Measurements from ENCODE around the gene CD151. TPM values are rescaled to one million over a fixed set of nuclear protein-coding genes. Genes with fewer than 3 reads are reported as not detected.

Gene CD151
- total and polyA plus RNA-seq, 3 experiments from 2014 or later: 19.6 to 65.5 (median 61.2) TPM

DNA sequence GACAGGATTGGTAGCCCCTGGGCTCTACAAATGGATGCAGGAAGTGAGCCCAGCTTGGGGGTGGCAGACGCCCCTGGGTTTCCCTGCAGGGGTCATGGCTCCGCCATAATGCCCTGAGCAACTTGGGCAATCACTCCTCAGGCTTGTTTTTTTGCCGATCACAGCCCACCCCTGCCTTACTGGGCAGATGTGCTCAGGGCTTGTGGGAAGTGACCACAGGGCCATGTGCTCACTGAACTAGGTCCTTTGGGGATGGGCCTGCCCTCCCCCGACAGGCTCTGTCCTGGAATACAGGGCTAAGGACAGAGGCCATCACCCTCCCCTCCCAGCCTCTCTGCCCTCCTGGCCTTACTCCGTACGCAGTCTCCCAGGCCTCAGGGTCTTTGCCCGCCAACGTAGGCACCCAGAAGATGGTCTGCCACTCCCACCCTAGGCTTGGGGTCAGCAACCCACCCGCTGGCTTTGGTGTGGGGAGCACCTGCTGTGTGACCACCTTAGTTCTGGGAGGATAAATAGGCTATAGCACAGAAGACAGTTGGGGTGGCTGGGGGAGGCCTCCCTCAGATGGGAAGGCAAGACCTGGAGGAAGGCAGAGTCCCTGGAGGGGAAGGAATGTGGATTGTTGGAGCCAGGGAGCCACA, 19.2 kb upstream of the CD151 start:
- H3K4me3 Mint-ChIP-seq: peak overlapping the region in 1 of 7 donors; percentile 67
- Histone ChIP-seq H3K9me3 (ENCODE audit: low read length) (no peaks in the 10 kb centered on the region), H3K36me3 (ENCODE audit: insufficient read depth, low read length) (peaks cover 20% of the 10 kb centered on the region), H3K27ac (ENCODE audit: low read depth, low read length) (no peak overlapping the region), H3K4me3 (ENCODE audit: low read length) (no peak overlapping the region), H3K4me1 (ENCODE audit: insufficient read depth, low read length) (peaks cover 23% of the 10 kb centered on the region), H3K27me3 (ENCODE audit: insufficient read depth, low read length, poor library complexity, severe bottlenecking) (no peaks in the 10 kb centered on the region)
- H3K4me1 Mint-ChIP-seq: peaks cover 25 to 37% (median 25%) of the 10 kb centered on the region in 3 donors
- no peak for DNase-seq
- POLR2A ChIA-PET: no interaction called here
- H3K27ac Mint-ChIP-seq: peak overlapping the region in 1 of 8 donors; percentile 50
- CTCF ChIA-PET: no interaction called here
- H3K9me3 Mint-ChIP-seq: no peaks in the 10 kb centered on the region
- peaks cover 0 to 38% (median 2%) of the 10 kb centered on the region in 3 donors for H3K36me3 Mint-ChIP-seq
- no peaks in the 10 kb centered on the region for H3K27me3 Mint-ChIP-seq

- H3K4me3 Mint-ChIP-seq: peak overlapping the region in 1 of 7 donors; percentile 48
- POLR2A ChIA-PET: no interaction called here
Measured at GRCh38 chr11:815675-816432, 16.9 kb upstream of the CD151 start.

GRCh38 chr11:816433-816779, 16.3 kb upstream of the CD151 start:
- Histone ChIP-seq H3K4me3 (ENCODE audit: low read length) (no peak overlapping the region), H3K36me3 (ENCODE audit: insufficient read depth, low read length) (peaks cover 17% of the 10 kb centered on the region), H3K27me3 (ENCODE audit: insufficient read depth, low read length, poor library complexity, severe bottlenecking) (no peaks in the 10 kb centered on the region), H3K4me1 (ENCODE audit: insufficient read depth, low read length) (peaks cover 23% of the 10 kb centered on the region), H3K9me3 (ENCODE audit: low read length) (no peaks in the 10 kb centered on the region), H3K27ac (ENCODE audit: low read depth, low read length) (no peak overlapping the region)
- CTCF ChIA-PET: no interaction called here
- no peak overlapping the region for H3K27ac Mint-ChIP-seq
- H3K27me3 Mint-ChIP-seq: no peaks in the 10 kb centered on the region
- no peak for DNase-seq
- H3K4me1 Mint-ChIP-seq: peaks cover 13 to 28% (median 15%) of the 10 kb centered on the region in 3 donors
- POLR2A ChIA-PET: no interaction called here
- peaks cover 0 to 30% (median 0%) of the 10 kb centered on the region in 3 donors for H3K36me3 Mint-ChIP-seq
- H3K9me3 Mint-ChIP-seq: no peaks in the 10 kb centered on the region
- H3K4me3 Mint-ChIP-seq: peak overlapping the region in 1 of 7 donors; percentile 48

More at GRCh38 chr11:815675-816432, 16.9 kb upstream of the CD151 start:
- Mint-ChIP-seq H3K27ac (no peak overlapping the region), H3K9me3 (no peaks in the 10 kb centered on the region), H3K27me3 (no peaks in the 10 kb centered on the region), H3K4me1 (peaks cover 14 to 29% (median 17%) of the 10 kb centered on the region in 3 donors), H3K36me3 (peaks cover 0 to 32% (median 2%) of the 10 kb centered on the region in 3 donors)
- CTCF ChIA-PET: no interaction called here
- Histone ChIP-seq H3K27ac (ENCODE audit: low read depth, low read length) (no peak overlapping the region), H3K4me3 (ENCODE audit: low read length) (no peak overlapping the region), H3K4me1 (ENCODE audit: insufficient read depth, low read length) (peaks cover 23% of the 10 kb centered on the region), H3K27me3 (ENCODE audit: insufficient read depth, low read length, poor library complexity, severe bottlenecking) (no peaks in the 10 kb centered on the region), H3K36me3 (ENCODE audit: insufficient read depth, low read length) (peaks cover 20% of the 10 kb centered on the region), H3K9me3 (ENCODE audit: low read length) (no peaks in the 10 kb centered on the region)
- DNase-seq: no peak

DNA sequence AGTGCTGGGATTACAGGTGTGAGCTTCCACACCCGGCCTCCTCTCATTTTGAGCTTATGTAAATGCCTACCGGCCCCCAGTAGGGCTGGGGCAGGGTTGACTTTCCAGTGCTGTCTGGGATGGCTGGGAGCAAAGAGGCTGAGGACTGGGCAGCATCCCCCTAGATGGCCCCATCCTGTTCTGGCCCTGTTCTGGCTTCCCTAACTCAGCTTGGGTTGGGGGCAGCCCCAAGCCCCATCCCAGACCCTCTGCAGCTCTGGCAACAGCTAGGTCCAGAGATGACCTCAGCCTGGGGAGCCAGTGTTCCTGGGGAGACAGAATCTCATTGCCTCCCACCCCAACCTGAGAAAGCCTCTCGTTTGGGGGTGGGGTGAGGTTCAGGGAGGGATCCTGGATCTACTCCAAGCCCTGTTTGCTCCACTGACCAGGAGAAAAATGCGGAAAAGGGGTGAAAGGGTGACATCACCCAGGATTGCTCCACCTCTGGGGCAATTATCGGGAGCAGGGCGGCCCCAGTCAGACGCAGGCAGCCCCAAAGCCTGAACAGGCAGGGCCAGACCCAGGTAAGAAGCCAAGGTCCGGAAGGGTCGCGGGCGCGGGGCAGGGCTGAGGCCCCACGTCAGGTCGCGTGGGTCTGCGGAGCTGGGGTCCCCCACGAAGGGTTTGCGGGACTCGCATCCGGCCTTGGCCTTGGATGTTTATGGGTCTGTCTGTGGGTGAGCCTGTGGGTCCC, 14.2 kb upstream of the CD151 start, which contains the start of gene PNPLA2:
TSS of gene PNPLA2 (plus strand) at position 519 of the 733 bp plus-strand sequence. CDS start 805 bp downstream, outside the sequence.
- no peaks in the 10 kb centered on the region for H3K36me3 ChIP-seq (ENCODE audit: insufficient read depth, low read length)
- H3K9me3 ChIP-seq (ENCODE audit: low read length): no peaks in the 10 kb centered on the region
- ChIA-PET POLR2A (interaction anchor here (0.7 to 2.7 kb wide), 15 partner anchors 8 to 611 kb away, joined by 3 to 38 read pairs (median 6); partner anchors contain the start of genes BET1L, CD151, POLR2L and RIC8A), CTCF (interaction anchor here (0.7 to 1.9 kb wide), 8 partner anchors 8 to 23 kb away, joined by 3 to 5 read pairs (median 4); partner anchors contain the start of gene PIDD1)
- H3K27ac ChIP-seq (ENCODE audit: low read depth, low read length): peak within 1 kb of the TSS; percentile 75
- H3K4me3 Mint-ChIP-seq: peak within 1 kb of the TSS; percentile 84 to 95 (median 89)
- peaks cover 21% of the 10 kb centered on the region for H3K4me1 ChIP-seq (ENCODE audit: insufficient read depth, low read length)
- H3K36me3 Mint-ChIP-seq: peaks cover 0 to 27% (median 0%) of the 10 kb centered on the region in 3 donors
- peak within 1 kb of the TSS in 7 of 8 donors; percentile 60 to 94 (median 88) for H3K27ac Mint-ChIP-seq
- H3K9me3 Mint-ChIP-seq: no peaks in the 10 kb centered on the region
- no peak for DNase-seq
- no peaks in the 10 kb centered on the region for H3K27me3 Mint-ChIP-seq
- H3K27me3 ChIP-seq (ENCODE audit: insufficient read depth, low read length, poor library complexity, severe bottlenecking): no peaks in the 10 kb centered on the region
- peak within 1 kb of the TSS; percentile 84 for H3K4me3 ChIP-seq (ENCODE audit: low read length)
- peaks cover 6 to 18% (median 7%) of the 10 kb centered on the region in 3 donors for H3K4me1 Mint-ChIP-seq

DNA sequence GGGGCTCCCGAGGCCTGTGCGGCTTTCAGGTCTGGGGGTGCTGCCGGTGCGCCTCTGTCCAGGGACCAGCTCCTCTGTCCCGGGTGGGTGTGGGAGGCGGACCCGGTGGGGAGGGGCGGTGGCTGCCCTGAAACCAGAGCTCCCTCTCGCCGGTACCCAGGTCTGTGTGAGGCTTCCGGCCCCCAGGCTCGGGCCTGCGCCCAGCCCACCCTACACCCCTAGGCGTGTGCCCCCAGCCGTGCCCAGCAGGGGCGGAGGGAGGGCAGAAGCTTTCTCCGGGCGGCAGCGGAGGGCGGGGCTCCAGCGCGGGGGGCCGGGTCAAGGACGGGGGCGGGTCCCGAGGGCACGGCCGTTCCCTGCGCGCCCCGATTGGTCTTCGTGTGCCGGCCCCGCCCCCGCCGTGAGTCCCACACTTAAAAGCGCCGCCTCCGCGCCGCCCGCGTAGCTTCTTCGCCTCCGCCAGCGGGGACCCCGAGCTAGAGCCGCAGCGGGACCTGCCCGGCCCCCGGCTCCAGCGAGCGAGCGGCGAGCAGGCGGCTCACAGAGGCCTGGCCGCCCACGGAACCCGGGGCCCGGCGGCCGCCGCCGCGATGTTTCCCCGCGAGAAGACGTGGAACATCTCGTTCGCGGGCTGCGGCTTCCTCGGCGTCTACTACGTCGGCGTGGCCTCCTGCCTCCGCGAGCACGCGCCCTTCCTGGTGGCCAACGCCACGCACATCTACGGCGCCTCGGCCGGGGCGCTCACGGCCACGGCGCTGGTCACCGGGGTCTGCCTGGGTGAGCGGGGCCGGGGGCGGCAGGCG, 13.4 kb upstream of the CD151 start:
- POLR2A ChIA-PET: interaction anchor here (0.6 to 2.7 kb wide), 18 partner anchors 8 to 612 kb away, joined by 3 to 38 read pairs (median 5); partner anchors contain the start of genes BET1L, CD151, POLR2L and RIC8A
- peak; percentile 90 to 93 (median 92) for DNase-seq
- H3K27ac ChIP-seq (ENCODE audit: low read depth, low read length): peak overlapping the region; percentile 75
- Mint-ChIP-seq H3K4me3 (peak overlapping the region; percentile 84 to 95 (median 89)), H3K4me1 (peaks cover 6 to 18% (median 7%) of the 10 kb centered on the region in 3 donors), H3K27me3 (no peaks in the 10 kb centered on the region), H3K9me3 (no peaks in the 10 kb centered on the region), H3K36me3 (peaks cover 0 to 27% (median 0%) of the 10 kb centered on the region in 3 donors), H3K27ac (peak overlapping the region in 6 of 8 donors; percentile 70 to 94 (median 84))
- CTCF ChIA-PET: interaction anchor here (0.7 to 1.9 kb wide), 9 partner anchors 9 to 22 kb away, joined by 3 to 5 read pairs (median 4); partner anchors contain the start of gene PIDD1
- peaks cover 21% of the 10 kb centered on the region for H3K4me1 ChIP-seq (ENCODE audit: insufficient read depth, low read length)
- H3K9me3 ChIP-seq (ENCODE audit: low read length): no peaks in the 10 kb centered on the region
- no peaks in the 10 kb centered on the region for H3K27me3 ChIP-seq (ENCODE audit: insufficient read depth, low read length, poor library complexity, severe bottlenecking)
- peak overlapping the region; percentile 84 for H3K4me3 ChIP-seq (ENCODE audit: low read length)
- no peaks in the 10 kb centered on the region for H3K36me3 ChIP-seq (ENCODE audit: insufficient read depth, low read length)

DNA sequence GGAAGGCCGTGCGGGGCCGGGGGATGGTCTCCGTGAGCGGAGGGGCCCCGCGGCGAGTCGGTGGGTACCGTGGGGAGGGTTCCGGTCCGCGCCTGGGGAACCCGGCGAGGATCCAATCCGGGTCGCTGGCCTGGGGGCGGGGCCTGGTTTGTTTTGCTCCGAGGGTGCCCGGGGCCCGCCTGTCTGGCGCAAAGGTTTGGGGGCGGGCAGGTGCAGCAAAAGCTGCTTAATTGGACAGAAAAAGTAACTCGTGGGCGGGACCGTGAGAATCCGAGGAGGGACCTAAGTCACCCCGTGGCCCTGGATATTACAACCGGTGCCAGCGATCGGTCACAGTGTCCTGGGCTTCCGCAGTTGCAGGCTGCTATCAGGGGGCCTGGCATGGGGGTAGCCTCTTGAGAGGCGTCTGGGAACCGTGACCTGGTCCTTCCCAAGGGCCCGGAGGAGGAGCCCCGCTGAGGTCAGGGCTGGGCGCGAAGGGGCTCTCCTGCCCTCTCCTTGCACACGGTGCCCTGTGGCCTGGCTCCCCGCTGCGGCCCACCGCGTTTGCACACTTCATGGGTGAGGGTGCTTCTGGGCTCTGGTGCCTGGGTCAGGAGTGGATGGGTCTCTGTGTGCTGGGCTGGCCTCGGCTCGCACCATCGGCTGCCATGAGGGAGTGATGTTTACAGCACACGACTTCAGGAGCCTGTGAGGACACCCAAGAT, 12.7 kb upstream of the CD151 start:
- Histone ChIP-seq H3K36me3 (ENCODE audit: insufficient read depth, low read length) (no peaks in the 10 kb centered on the region), H3K4me1 (ENCODE audit: insufficient read depth, low read length) (peaks cover 21% of the 10 kb centered on the region), H3K9me3 (ENCODE audit: low read length) (no peaks in the 10 kb centered on the region), H3K4me3 (ENCODE audit: low read length) (peak overlapping the region; percentile 84), H3K27me3 (ENCODE audit: insufficient read depth, low read length, poor library complexity, severe bottlenecking) (no peaks in the 10 kb centered on the region), H3K27ac (ENCODE audit: low read depth, low read length) (peak overlapping the region; percentile 75)
- Mint-ChIP-seq H3K36me3 (peaks cover 0 to 32% (median 2%) of the 10 kb centered on the region in 3 donors), H3K4me1 (peaks cover 6 to 20% (median 7%) of the 10 kb centered on the region in 3 donors), H3K4me3 (peak overlapping the region; percentile 84 to 95 (median 89)), H3K9me3 (no peaks in the 10 kb centered on the region), H3K27me3 (peaks cover 0 to 1% of the 10 kb centered on the region in 2 donors), H3K27ac (peak overlapping the region; percentile 80 to 95 (median 88))
- POLR2A ChIA-PET: interaction anchor here (0.6 to 2.7 kb wide), 16 partner anchors 9 to 539 kb away, joined by 3 to 38 read pairs (median 6); partner anchors contain the start of genes CD151, POLR2L, RNH1 and RPLP2
- CTCF ChIA-PET: interaction anchor here (1.5 to 1.9 kb wide), 4 partner anchors 11 to 19 kb away, joined by 3 to 5 read pairs (median 4); partner anchors contain the start of gene PIDD1
- DNase-seq: peak; percentile 95 to 97 (median 96)
